ENCODE measurements around the gene LGALS3BP.

DNA sequence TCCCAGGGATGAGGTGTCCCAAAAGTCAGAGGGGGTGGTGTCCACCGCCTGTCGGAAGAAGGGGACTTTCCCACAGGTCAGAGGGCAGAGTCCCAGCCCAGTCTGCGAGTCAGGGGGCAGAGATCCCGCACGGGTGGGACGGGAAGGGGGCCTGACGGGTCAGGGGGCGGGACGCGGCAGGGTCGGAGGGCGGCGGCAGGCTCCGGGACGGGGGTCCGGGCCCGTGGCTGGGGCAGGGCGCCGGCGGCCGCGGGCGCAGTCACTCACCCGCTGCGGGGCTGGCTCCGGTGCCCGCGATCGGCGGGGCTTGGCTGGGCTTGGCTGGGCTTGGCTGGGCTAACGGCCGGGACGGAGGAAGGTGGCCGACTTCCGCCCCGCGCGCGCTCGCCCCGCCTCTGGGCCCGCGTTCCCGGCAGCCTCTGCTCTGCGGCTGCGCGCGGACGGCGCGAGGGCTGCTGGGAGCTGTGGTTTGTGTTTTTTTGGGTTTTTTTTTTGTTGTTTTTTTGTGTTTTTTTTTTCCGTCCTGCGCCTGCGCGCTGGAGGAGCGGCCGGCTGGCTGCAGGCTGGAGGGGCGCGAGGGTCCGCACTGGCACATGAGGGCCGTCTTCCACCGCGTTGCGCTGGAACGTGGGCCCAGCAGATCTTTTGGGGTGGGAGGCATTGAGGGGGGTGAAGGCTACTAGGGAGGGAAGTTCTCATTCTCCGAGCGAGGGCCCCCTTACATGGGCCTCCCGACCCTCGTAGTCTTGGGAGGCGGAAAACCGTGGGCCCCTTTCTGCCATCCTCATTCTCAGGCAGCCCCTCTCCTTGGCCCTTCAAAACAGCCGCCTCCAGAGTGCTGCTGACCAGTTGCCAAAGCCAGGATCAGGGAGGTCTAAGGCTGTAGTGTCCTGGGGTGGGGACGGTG lies 29.9 kb upstream of the LGALS3BP start, which contains the start of gene CANT1:
- TF ChIP-seq POLR2AphosphoS5 (IDR thresholded peaks at IDR 0.05; ENCODE audit: low read depth) (peak; percentile 66; the same call in 1 of the 2 replicates), GABPA (IDR thresholded peaks at IDR 0.05; ENCODE audit: low read depth) (0 out of 2 replicates have a peak, but pooled peaks have one; percentile 14)
- TF ChIP-seq, protein P1, sequence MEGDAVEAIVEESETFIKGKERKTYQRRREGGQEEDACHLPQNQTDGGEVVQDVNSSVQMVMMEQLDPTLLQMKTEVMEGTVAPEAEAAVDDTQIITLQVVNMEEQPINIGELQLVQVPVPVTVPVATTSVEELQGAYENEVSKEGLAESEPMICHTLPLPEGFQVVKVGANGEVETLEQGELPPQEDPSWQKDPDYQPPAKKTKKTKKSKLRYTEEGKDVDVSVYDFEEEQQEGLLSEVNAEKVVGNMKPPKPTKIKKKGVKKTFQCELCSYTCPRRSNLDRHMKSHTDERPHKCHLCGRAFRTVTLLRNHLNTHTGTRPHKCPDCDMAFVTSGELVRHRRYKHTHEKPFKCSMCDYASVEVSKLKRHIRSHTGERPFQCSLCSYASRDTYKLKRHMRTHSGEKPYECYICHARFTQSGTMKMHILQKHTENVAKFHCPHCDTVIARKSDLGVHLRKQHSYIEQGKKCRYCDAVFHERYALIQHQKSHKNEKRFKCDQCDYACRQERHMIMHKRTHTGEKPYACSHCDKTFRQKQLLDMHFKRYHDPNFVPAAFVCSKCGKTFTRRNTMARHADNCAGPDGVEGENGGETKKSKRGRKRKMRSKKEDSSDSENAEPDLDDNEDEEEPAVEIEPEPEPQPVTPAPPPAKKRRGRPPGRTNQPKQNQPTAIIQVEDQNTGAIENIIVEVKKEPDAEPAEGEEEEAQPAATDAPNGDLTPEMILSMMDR (IDR thresholded peaks at IDR 0.05; ENCODE audit: insufficient read depth, low read length), result no peak
- TF ChIP-seq, protein P2, sequence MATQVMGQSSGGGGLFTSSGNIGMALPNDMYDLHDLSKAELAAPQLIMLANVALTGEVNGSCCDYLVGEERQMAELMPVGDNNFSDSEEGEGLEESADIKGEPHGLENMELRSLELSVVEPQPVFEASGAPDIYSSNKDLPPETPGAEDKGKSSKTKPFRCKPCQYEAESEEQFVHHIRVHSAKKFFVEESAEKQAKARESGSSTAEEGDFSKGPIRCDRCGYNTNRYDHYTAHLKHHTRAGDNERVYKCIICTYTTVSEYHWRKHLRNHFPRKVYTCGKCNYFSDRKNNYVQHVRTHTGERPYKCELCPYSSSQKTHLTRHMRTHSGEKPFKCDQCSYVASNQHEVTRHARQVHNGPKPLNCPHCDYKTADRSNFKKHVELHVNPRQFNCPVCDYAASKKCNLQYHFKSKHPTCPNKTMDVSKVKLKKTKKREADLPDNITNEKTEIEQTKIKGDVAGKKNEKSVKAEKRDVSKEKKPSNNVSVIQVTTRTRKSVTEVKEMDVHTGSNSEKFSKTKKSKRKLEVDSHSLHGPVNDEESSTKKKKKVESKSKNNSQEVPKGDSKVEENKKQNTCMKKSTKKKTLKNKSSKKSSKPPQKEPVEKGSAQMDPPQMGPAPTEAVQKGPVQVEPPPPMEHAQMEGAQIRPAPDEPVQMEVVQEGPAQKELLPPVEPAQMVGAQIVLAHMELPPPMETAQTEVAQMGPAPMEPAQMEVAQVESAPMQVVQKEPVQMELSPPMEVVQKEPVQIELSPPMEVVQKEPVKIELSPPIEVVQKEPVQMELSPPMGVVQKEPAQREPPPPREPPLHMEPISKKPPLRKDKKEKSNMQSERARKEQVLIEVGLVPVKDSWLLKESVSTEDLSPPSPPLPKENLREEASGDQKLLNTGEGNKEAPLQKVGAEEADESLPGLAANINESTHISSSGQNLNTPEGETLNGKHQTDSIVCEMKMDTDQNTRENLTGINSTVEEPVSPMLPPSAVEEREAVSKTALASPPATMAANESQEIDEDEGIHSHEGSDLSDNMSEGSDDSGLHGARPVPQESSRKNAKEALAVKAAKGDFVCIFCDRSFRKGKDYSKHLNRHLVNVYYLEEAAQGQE (IDR thresholded peaks at IDR 0.05; ENCODE audit: insufficient replicate concordance, low read depth), result no peak

Data from HL-60 (cell line).